ENCODE measurements around the gene STOML1.
A peak's percentile ranks its signal among the peaks of the same experiment; 100 is the strongest.

The STOML1 gene

DNA sequence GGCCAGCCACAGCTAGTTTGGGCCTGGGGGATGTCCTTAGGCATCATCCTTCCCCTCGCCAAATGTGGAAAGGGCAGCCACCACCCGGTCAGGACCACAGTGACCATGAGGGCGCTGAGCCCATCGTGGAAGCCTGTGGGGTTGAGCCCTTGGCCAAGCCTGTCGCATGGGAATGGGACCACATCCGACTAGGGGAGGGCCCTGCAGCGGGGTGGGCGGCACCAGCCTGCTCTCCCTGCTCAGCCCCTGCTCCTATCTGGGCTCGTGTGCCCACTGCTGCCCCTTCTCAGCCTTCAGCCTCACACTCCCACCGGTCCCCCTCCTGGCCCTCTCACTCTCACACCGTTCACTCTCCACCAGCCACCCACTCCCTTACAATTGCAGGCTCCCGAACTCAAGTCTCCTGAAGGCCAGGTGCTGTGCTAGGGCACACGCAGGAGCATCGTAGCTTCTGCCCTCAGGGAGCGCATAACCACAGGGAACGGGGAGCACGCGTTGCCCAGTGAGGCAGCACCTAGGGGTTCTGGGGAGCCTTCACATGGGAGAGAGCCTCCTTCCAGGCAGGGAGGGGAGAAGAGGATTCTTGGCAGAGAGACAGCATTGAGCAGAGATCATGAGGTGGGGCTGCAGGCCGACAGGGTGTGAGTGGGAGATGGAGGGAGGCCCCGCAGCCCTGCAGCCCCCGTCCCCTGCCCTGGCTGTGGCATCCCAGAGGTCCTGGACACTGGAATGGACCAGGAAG is 39.8 kb downstream of the STOML1 start:
- no peak overlapping the region for H3K4me3 ChIP-seq (ENCODE audit: low read depth, low read length)
- peak overlapping the region; percentile 80; the same call in 1 of the 2 replicates for H3K27ac ChIP-seq (ENCODE audit: low read depth, low read length)
- H3K36me3 ChIP-seq (ENCODE audit: insufficient read depth, low read length) = peaks cover 5% of the 10 kb centered on the region; the same call in 1 of the 2 replicates
- H3K79me2 ChIP-seq (ENCODE audit: control insufficient read depth, insufficient read depth, low read length, unreplicated experiment) = no peaks in the 10 kb centered on the region
- H3K27me3 ChIP-seq (ENCODE audit: insufficient read depth, low read length) = no peaks in the 10 kb centered on the region
- H3K4me1 ChIP-seq (ENCODE audit: control insufficient read depth, insufficient read depth, low read length, unreplicated experiment) = peaks cover 39% of the 10 kb centered on the region
- H2AFZ ChIP-seq (ENCODE audit: low read length, unreplicated experiment) = no peak overlapping the region

- H3K4me3 ChIP-seq (ENCODE audit: low read depth, low read length) = no peak overlapping the region
- no peak overlapping the region for H2AFZ ChIP-seq (ENCODE audit: low read length, unreplicated experiment)
- peaks cover 31% of the 10 kb centered on the region for H3K4me1 ChIP-seq (ENCODE audit: control insufficient read depth, insufficient read depth, low read length, unreplicated experiment)
- H3K27ac ChIP-seq (ENCODE audit: low read depth, low read length) = peak overlapping the region; percentile 80
- H3K79me2 ChIP-seq (ENCODE audit: control insufficient read depth, insufficient read depth, low read length, unreplicated experiment) = no peaks in the 10 kb centered on the region
- peaks cover 5% of the 10 kb centered on the region; the same call in 1 of the 2 replicates for H3K36me3 ChIP-seq (ENCODE audit: insufficient read depth, low read length)
- H3K27me3 ChIP-seq (ENCODE audit: insufficient read depth, low read length) = no peaks in the 10 kb centered on the region
Measured at GRCh38 chr15:73951601-73952000, 40.5 kb downstream of the STOML1 start.

GRCh38 chr15:73950831-73951561 is 41.1 kb downstream of the STOML1 start:
- H3K27me3 ChIP-seq (ENCODE audit: insufficient read depth, low read length) = no peaks in the 10 kb centered on the region
- H3K79me2 ChIP-seq (ENCODE audit: control insufficient read depth, insufficient read depth, low read length, unreplicated experiment) = no peaks in the 10 kb centered on the region
- peak overlapping the region; percentile 80 for H3K27ac ChIP-seq (ENCODE audit: low read depth, low read length)
- H2AFZ ChIP-seq (ENCODE audit: low read length, unreplicated experiment) = no peak overlapping the region
- peaks cover 25% of the 10 kb centered on the region for H3K4me1 ChIP-seq (ENCODE audit: control insufficient read depth, insufficient read depth, low read length, unreplicated experiment)
- peaks cover 5% of the 10 kb centered on the region; the same call in 1 of the 2 replicates for H3K36me3 ChIP-seq (ENCODE audit: insufficient read depth, low read length)
- H3K4me3 ChIP-seq (ENCODE audit: low read depth, low read length) = no peak overlapping the region

DNA sequence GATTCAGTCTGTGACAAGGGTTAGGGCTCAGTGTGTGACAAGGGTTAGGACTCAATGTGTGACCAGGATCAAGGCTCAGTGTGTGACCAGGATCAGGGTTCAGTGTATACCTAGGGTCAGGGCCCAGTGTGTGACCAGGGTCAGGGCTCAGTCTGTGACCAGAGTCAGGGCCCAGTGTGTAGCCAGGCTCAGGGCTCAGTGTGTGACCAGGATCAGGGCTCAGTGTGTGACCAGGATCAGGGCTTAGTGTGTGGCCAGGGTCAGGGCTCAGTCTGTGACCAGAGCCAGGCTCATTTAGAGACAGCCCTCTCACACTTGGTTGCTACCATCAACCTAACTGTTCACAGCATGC is 41.6 kb downstream of the STOML1 start:
- no peak overlapping the region for H3K4me3 ChIP-seq (ENCODE audit: low read depth, low read length)
- peak overlapping the region; percentile 80 for H3K27ac ChIP-seq (ENCODE audit: low read depth, low read length)
- no peak overlapping the region for H2AFZ ChIP-seq (ENCODE audit: low read length, unreplicated experiment)
- H3K36me3 ChIP-seq (ENCODE audit: insufficient read depth, low read length) = peaks cover 5% of the 10 kb centered on the region; the same call in 1 of the 2 replicates
- no peaks in the 10 kb centered on the region for H3K79me2 ChIP-seq (ENCODE audit: control insufficient read depth, insufficient read depth, low read length, unreplicated experiment)
- peaks cover 20% of the 10 kb centered on the region for H3K4me1 ChIP-seq (ENCODE audit: control insufficient read depth, insufficient read depth, low read length, unreplicated experiment)
- H3K27me3 ChIP-seq (ENCODE audit: insufficient read depth, low read length) = no peaks in the 10 kb centered on the region

DNA sequence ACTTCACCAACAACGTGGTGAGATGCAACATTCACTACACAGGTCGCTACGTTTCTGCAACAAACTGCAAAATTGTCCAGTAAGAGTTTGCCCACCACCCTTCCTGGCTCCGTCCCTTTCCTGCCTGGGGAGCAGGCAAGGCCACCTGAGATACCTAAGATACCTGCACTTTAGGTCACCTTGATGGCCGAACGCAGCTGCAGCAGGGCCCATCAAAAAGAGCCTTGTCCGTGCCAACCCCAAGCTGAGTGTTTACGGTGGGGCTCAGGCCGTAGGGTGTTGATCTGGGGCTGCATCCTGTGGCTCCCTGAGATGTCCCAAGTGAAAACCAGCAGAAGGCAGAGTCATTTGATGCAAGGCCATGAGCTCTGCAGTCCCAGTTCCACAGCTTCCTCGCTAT is 42.6 kb downstream of the STOML1 start:
- H3K27me3 ChIP-seq (ENCODE audit: insufficient read depth, low read length) = no peaks in the 10 kb centered on the region
- H3K4me3 ChIP-seq (ENCODE audit: low read depth, low read length) = no peak overlapping the region
- H2AFZ ChIP-seq (ENCODE audit: low read length, unreplicated experiment) = no peak overlapping the region
- no peak overlapping the region for H3K27ac ChIP-seq (ENCODE audit: low read depth, low read length)
- H3K4me1 ChIP-seq (ENCODE audit: control insufficient read depth, insufficient read depth, low read length, unreplicated experiment) = peaks cover 17% of the 10 kb centered on the region
- H3K79me2 ChIP-seq (ENCODE audit: control insufficient read depth, insufficient read depth, low read length, unreplicated experiment) = no peaks in the 10 kb centered on the region
- H3K36me3 ChIP-seq (ENCODE audit: insufficient read depth, low read length) = peaks cover 12% of the 10 kb centered on the region; the same call in 1 of the 2 replicates

GRCh38 chr15:73948982-73949381 is 43.1 kb downstream of the STOML1 start:
- Histone ChIP-seq H3K27ac (ENCODE audit: low read depth, low read length) (no peak overlapping the region), H2AFZ (ENCODE audit: low read length, unreplicated experiment) (no peak overlapping the region), H3K79me2 (ENCODE audit: control insufficient read depth, insufficient read depth, low read length, unreplicated experiment) (no peaks in the 10 kb centered on the region), H3K4me3 (ENCODE audit: low read depth, low read length) (no peak overlapping the region), H3K36me3 (ENCODE audit: insufficient read depth, low read length) (peaks cover 12% of the 10 kb centered on the region; the same call in 1 of the 2 replicates), H3K4me1 (ENCODE audit: control insufficient read depth, insufficient read depth, low read length, unreplicated experiment) (peaks cover 17% of the 10 kb centered on the region), H3K27me3 (ENCODE audit: insufficient read depth, low read length) (no peaks in the 10 kb centered on the region)

DNA sequence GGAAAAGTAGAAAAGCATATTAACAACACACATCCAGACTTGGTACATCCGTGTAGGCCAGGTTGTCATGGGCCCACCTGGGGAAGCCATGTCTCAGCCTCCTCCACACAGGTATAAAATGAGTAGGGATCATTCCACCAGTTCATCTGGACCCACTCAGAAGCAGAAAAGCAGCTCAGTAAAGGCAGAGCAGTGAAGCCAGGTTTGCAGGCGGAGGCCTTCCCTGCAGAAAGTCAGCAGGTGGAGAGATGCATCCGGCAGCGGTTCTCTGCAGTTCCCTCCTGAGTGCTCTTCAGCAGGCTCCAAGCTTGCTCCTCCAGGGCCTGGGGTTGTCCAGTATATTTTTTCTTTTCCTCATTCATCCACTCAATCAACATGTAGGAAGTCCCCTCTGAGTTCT is 43.7 kb downstream of the STOML1 start:
- Histone ChIP-seq H3K27me3 (ENCODE audit: insufficient read depth, low read length) (no peaks in the 10 kb centered on the region), H3K79me2 (ENCODE audit: control insufficient read depth, insufficient read depth, low read length, unreplicated experiment) (no peaks in the 10 kb centered on the region), H2AFZ (ENCODE audit: low read length, unreplicated experiment) (no peak overlapping the region), H3K4me3 (ENCODE audit: low read depth, low read length) (no peak overlapping the region), H3K4me1 (ENCODE audit: control insufficient read depth, insufficient read depth, low read length, unreplicated experiment) (peaks cover 17% of the 10 kb centered on the region), H3K27ac (ENCODE audit: low read depth, low read length) (no peak overlapping the region), H3K36me3 (ENCODE audit: insufficient read depth, low read length) (peaks cover 12% of the 10 kb centered on the region; the same call in 1 of the 2 replicates)

GRCh38 chr15:73947651-73948050 is 44.4 kb downstream of the STOML1 start:
- no peak overlapping the region for H2AFZ ChIP-seq (ENCODE audit: low read length, unreplicated experiment)
- H3K4me3 ChIP-seq (ENCODE audit: low read depth, low read length) = no peak overlapping the region
- no peaks in the 10 kb centered on the region for H3K27me3 ChIP-seq (ENCODE audit: insufficient read depth, low read length)
- H3K36me3 ChIP-seq (ENCODE audit: insufficient read depth, low read length) = peaks cover 12% of the 10 kb centered on the region; the same call in 1 of the 2 replicates
- peaks cover 20% of the 10 kb centered on the region for H3K4me1 ChIP-seq (ENCODE audit: control insufficient read depth, insufficient read depth, low read length, unreplicated experiment)
- H3K27ac ChIP-seq (ENCODE audit: low read depth, low read length) = no peak overlapping the region
- H3K79me2 ChIP-seq (ENCODE audit: control insufficient read depth, insufficient read depth, low read length, unreplicated experiment) = peaks cover 5% of the 10 kb centered on the region

DNA sequence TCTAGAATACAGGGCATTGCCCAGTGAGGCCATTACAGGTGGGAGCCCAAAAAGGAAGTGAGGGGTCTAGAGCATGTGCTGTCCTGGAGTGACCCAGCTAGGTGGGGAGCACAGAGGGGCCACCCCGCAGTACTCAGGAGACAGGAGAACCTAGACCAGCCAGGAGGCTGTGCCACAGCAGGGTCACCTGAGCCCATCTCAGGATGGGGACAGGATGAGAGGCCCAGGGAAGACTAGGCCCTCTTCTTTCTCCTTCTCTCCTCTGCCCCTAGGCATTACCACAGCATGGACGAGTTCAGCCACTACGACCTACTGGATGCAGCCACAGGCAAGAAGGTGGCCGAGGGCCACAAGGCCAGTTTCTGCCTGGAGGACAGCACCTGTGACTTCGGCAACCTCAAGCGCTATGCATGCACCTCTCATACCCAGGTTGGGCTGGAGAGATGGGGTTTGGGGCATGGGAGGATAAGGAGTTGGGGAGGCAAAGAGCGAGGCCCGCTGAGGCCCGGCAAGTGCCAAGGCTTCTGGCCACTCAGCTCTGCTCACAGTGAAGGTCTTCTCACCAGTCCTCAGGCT is 45.2 kb downstream of the STOML1 start:
- H3K4me3 ChIP-seq (ENCODE audit: low read depth, low read length) = no peak overlapping the region
- H3K79me2 ChIP-seq (ENCODE audit: control insufficient read depth, insufficient read depth, low read length, unreplicated experiment) = peaks cover 12% of the 10 kb centered on the region
- no peak overlapping the region for H3K27ac ChIP-seq (ENCODE audit: low read depth, low read length)
- H3K27me3 ChIP-seq (ENCODE audit: insufficient read depth, low read length) = no peaks in the 10 kb centered on the region
- H2AFZ ChIP-seq (ENCODE audit: low read length, unreplicated experiment) = no peak overlapping the region
- peaks cover 26% of the 10 kb centered on the region for H3K4me1 ChIP-seq (ENCODE audit: control insufficient read depth, insufficient read depth, low read length, unreplicated experiment)
- peaks cover 12% of the 10 kb centered on the region; the same call in 1 of the 2 replicates for H3K36me3 ChIP-seq (ENCODE audit: insufficient read depth, low read length)

DNA sequence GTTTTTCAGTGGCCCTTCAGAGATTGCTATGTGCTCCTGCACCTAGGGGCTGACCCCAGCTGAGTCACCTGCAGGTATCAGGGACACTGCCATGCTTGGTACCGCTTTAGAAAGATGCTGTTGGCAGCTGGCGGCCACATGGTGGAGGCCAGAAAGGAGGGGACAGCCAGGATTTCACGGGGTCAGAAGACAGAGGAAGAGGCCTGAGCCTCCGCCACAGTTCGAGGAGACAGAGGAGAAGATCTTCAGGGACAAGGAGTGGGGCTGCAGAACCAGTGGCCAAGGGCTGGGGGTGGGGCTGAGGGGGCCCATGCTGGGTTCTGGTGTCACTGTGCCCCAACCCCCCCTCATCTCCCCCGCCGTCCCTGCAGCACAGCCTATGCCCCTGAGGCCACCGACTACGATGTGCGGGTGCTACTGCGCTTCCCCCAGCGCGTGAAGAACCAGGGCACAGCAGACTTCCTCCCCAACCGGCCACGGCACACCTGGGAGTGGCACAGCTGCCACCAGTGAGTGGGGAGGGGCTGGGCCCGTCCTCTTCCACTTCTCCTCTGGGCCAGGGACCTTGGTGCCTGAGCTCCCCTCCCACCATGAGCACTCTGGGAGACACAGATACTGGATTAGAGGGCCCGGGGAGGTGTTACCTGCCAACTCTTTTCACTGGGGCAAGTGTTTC is 45.9 kb downstream of the STOML1 start:
- H3K4me3 ChIP-seq (ENCODE audit: low read depth, low read length) = no peak overlapping the region
- H3K27me3 ChIP-seq (ENCODE audit: insufficient read depth, low read length) = no peaks in the 10 kb centered on the region
- H2AFZ ChIP-seq (ENCODE audit: low read length, unreplicated experiment) = no peak overlapping the region
- H3K27ac ChIP-seq (ENCODE audit: low read depth, low read length) = no peak overlapping the region
- peaks cover 12% of the 10 kb centered on the region; the same call in 1 of the 2 replicates for H3K36me3 ChIP-seq (ENCODE audit: insufficient read depth, low read length)
- peaks cover 26% of the 10 kb centered on the region for H3K4me1 ChIP-seq (ENCODE audit: control insufficient read depth, insufficient read depth, low read length, unreplicated experiment)
- H3K79me2 ChIP-seq (ENCODE audit: control insufficient read depth, insufficient read depth, low read length, unreplicated experiment) = peaks cover 18% of the 10 kb centered on the region
